A172 (cell line): ENCODE measurements around the gene AFG1L. TPM values are rescaled to one million over a fixed set of nuclear protein-coding genes. Genes with fewer than 3 reads are reported as not detected.

Experiments
- DNase-seq: peaks from one replicate; pipeline ENCODE4 v3.0.0-alpha.2; 2015; ENCODE audit warnings: low spot score
- total RNA-seq: library from RNA; depleted of rRNA; stranded (reverse); fragments of >200 nt; shearing (Covaris generic); gene quantifications from 2 replicates; pipeline ENCODE4 v1.2.3, GENCODE V29; 2014; rRNA removed

The AFG1L gene
- total RNA-seq, 1 experiment from 2014 or later: 6.6 TPM

GRCh38 chr6:108574457-108575141 is 279.7 kb downstream of the AFG1L start:
- DNase-seq: no peak

Other genes with a start within 250 kb of the AFG1L start
- gene OSTM1, start 220.3 kb upstream of the AFG1L start, total RNA-seq: 66.4 and 70.3 TPM in 2 replicates
- gene NR2E1, start 129.0 kb upstream of the AFG1L start, total RNA-seq: 0.05 TPM in 1 of 2 replicates, not detected in the other
- gene SNX3, start 34.0 kb upstream of the AFG1L start, total RNA-seq: 251 and 274 TPM in 2 replicates